Measurements from ENCODE around the gene PLEKHG2.

PLEKHG2 gene

DNA sequence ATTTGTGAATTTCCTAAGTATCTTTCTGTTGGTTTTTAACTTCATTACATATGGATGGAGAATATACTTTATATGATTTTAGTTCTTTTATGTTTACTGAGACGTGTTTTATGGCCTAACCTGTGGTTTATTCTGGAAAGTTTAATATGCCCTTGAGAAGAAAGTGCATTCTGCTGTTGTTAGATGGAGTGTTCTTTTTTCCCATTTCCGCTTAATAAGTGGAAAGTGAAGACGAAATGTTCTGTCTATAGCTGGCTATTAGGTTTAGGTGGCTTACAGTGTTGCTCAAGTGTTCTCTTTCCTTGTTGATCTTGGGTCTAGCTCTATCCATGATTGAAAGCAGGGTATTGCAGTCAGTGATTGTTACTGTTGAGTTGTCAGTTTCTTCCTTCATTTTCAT lies 50.9 kb downstream of the PLEKHG2 start:
- no peak for DNase-seq

DNA sequence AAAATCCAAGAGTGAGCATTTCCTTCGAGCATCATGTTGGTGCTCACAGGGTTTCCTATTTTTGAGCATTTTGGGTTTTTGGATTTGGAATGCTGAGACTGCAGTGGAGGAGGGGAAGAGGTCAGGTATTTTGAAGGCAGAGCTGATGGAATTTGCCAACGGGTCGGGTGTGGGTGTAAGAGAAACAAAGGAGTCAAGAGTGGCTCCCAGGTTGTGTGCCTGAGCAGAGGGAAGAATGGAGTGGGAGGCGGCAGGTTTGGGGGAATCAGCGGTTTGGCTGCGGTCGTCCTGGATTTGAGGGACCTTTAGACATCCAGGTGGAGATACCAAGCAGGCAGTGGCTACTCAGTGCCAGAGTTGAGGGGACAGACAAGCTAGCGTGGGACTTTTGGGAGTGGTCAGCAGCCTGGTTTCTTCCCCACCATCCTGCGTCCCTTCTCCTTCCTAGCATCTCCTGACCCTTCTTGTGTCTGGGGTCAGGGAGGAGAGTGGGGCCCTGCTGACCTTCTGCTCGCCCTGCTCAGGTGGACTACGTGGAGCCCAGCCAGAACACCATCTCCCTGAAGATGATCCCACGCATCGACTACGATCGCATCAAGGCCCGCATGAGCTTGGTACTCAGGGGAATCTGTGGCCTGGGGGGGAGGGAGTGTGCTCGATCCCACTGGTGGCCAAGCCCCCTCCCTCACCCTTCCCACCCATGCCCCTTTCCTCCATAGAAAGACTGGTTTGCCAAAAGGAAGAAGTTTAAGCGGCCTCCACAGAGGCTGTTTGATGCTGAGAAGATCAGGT lies 53.7 kb downstream of the PLEKHG2 start:
- DNase-seq = no peak

DNA sequence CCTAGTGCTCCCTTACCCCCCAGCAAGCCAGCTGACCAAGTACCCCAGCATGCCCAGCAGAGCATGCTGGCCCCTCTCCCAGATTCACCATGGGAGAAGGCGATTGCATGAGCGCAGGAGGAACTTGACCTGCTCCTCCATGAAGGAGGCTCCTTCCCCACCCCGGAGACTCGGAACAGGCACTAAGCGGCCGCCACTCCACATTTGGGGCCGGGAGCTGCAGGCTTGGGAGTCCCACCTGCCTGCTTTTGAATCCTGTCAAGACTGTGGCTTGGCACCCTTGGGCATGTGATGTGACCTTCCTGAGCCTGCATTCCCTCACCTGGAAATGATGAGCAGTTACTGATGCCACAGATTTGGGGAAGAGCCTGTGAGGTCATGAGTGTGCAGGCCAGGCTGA lies 55.5 kb downstream of the PLEKHG2 start:
- no peak for DNase-seq

DNA sequence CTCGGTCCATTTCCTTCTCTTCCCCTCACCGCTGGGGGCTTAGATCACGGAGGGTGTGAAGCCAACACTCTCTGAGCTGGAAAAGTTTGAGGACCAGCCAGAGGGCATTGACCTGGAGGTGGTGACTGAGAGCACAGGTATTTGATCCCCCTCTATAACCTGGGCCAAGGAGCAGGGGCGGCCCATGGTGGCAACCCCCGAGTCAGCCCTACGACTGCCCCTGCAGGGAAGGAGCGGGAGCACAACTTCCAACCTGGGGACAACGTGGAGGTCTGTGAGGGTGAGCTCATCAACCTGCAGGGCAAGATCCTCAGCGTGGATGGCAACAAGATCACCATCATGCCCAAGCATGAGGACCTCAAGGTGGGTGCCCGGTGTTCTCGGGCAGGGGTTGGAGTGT lies 56.6 kb downstream of the PLEKHG2 start:
- no peak for DNase-seq

DNA sequence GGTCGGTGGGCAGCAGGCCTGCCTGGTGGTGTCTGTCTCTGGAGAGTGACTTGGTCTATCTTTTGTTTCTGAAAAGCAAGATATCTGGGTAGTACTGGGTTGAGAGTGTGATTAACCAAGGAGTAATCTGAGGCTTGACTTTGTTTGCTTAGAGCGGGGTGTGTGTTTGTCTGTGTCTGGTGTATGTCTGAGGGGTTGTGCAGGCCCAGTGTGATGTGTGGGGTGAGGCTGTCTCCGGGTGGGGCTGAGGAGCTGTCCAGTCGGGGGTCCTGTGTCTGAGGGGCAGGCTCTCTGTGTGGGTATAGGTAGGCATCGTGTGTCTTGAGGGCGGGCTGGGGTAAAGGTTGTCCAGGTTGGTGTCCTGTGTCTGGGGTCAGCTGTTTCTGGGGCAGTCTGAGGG lies 57.1 kb downstream of the PLEKHG2 start:
- DNase-seq = no peak

DNA sequence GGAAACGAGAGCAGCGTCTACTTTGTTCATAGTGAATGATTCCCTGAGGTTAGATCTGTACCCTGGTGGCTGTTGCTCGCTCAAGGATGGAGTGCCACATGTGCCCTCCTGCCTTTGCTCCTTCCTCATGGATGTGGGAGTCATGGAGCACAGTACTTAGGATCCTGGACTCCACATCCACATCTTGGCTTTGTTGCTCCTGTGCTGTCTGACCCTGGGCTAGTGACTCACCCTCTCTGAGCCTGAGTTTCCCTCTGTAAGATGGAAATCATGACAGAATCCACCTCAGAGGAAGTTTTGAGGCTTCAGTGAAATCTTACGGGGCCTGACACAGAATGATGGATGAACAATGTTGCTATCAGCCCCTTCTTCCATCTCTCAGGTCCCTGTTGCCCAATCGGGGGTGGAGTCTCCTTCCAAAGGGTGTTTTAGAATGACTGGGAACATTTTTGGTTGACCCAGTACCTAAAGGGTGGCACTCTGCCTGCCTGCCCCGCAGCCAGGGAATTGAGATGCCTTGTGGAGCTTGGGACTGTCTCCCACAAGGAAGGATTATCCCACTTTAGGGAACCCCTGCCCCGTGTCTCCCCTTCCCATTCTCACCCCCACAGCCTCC lies 58.4 kb downstream of the PLEKHG2 start:
- no peak for DNase-seq

DNA sequence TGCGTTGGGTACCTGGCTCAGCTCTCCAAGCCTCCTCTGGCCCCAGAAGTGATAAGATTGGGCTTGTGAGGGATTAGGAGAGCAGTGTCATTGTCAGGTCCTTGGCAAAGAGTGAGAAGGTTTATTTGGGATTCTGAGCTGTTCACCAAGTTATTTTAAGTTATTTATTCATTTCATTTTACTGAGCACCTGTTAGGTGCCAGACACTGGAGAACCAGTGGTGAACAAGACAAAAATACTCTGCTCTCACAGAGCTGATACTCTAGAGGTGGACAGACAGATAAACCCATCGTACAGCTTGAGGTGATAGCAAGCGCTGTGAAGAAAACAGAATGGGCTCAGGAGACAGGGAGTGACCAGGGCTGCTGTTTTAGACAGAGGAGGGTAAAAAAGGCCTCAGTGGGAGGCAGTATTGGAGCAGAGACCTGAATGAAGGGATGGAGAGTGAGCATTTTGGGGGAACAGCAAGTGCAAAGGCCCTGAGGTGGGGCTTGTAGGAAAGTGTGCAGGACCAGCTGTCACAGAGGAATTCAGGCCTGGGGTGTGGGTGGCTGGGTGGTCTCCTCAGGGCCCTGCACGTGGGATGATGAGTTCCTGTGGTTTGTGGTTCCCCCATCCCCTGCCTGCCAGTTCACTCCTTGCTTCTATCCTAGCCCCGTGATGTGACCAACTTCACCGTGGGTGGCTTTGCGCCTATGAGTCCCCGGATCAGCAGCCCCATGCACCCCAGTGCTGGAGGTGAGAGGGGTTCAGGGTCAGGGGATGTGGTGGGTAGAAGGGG lies 59.5 kb downstream of the PLEKHG2 start:
- DNase-seq = no peak

DNA sequence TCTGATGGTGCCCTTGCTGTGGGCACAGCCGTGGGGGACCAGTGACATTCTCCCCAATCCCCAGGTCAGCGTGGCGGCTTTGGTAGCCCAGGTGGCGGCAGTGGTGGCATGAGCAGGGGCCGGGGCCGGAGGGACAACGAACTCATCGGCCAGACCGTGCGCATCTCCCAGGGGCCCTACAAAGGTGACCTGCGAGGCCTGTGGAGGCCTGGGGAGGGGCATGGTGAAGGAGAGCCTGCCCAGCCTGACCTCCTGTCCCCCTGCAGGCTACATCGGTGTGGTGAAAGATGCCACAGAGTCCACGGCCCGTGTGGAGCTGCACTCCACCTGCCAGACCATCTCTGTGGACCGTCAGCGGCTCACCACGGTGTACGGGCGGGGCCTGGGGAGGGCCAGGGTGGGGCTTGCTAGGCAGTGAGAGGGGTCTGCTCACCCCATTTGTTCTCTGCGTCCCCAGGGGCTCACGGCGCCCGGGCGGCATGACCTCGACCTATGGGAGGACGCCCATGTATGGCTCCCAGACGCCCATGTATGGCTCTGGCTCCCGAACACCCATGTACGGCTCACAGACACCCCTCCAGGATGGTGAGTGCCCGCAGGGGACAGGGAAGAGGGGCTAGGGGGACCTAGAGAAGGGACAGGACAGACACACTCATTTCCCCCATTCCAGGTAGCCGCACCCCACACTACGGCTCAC lies 60.4 kb downstream of the PLEKHG2 start:
- no peak for DNase-seq

DNA sequence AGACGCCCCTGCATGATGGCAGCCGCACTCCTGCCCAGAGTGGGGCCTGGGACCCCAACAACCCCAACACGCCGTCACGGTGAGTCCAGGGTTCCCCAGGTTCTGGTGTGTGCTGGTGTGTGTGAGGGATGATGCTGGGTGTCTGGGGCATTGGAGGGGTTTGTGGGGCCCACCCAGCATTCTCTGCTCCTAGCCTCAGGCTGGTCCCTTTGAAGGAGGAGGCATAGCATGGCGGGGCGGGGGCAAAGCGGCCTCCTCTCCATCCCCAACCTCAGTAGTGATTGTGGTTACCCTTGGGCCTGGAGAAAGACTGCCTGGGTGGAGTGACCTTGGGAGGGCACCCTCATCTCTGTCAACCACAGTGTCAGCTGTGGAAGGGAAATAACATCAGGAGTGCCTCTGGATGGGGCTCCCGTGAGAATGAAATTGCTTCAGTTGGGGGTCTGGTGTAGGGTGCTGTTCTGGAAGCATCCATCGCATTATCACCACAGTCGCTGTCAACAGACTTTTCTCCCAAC lies 61.0 kb downstream of the PLEKHG2 start:
- DNase-seq = no peak

DNA sequence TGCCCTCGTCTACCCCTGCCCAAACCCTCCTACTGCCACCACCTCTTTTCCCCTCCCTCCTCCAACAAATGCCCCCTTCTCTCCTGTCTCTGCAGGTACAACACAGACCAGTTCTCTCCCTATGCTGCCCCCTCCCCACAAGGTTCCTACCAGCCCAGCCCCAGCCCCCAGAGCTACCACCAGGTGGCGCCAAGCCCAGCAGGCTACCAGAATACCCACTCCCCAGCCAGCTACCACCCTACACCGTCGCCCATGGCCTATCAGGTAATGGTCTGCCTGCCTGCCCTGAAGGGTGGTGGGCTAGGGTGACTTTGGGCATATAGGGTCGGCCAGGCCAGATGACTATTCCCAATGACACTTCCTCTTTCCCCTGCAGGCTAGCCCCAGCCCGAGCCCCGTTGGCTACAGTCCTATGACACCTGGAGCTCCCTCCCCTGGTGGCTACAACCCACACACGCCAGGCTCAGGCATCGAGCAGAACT lies 61.7 kb downstream of the PLEKHG2 start:
- DNase-seq = peak; percentile 14

DNA sequence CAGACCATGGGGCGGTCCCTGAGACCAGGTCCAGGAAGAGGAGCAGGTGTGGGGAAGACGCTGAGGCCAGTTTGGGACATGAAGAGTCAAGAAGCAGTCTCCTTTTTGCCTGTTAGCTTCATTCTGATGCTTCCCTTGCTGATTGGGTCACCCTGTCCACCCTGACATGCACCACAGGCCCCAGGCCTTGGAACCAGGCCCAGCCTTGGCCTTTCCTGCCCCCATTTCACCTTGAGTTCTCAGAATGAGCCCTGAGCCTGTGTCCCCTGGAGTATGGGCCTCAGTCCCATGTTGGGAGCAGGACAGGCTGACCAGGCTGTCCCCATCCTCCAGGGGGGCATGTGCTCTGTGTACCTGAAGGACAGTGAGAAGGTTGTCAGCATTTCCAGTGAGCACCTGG lies 63.3 kb downstream of the PLEKHG2 start:
- no peak for DNase-seq

All from midbrain (tissue), 1 donor.